GM19324 (cell line): ENCODE results near the gene LRRFIP2.
"Not testable (repeated sequence)": the region's sequence is repeated elsewhere in the genome, so short reads cannot be mapped to it uniquely, and the experiment has no call there.

ENCODE experiments used
- ATAC-seq: cut with Tn5 transposase; IDR thresholded peaks from one replicate; pipeline ENCODE4 v1.9.1; 2021; ENCODE audit warnings: mild to moderate bottlenecking, moderate library complexity; ENCODE audit not compliant: unreplicated experiment, low FRiP score

Gene LRRFIP2, protein sequence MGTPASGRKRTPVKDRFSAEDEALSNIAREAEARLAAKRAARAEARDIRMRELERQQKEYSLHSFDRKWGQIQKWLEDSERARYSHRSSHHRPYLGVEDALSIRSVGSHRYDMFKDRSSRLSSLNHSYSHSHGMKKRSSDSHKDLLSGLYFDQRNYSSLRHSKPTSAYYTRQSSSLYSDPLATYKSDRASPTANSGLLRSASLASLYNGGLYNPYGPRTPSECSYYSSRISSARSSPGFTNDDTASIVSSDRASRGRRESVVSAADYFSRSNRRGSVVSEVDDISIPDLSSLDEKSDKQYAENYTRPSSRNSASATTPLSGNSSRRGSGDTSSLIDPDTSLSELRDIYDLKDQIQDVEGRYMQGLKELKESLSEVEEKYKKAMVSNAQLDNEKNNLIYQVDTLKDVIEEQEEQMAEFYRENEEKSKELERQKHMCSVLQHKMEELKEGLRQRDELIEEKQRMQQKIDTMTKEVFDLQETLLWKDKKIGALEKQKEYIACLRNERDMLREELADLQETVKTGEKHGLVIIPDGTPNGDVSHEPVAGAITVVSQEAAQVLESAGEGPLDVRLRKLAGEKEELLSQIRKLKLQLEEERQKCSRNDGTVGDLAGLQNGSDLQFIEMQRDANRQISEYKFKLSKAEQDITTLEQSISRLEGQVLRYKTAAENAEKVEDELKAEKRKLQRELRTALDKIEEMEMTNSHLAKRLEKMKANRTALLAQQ

DNA sequence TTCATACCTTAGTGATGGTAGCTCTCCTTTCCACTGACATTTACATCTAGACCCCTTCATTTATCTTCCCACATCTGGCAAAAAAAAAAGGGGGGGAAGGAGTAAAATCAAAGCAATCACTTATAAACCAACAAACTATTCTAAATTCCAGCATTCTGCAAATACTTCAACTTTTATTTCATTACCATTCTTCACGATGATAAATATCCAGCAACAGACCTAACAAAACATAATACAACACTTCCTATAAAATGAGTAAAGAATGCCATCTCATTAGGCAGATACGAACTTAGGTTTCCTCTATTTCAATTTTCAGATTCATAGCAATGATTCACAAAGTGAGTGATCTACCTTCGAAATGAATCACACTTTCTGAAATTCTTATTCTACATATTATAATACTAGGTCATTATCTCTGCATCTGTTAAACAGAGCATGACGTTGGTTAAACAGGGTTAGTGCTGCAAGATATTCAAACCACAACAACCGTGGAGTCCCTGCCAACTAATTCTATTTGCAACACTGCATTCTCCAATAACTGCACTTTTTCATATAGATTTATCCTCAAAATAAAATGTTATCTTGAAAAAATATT lies at the start of gene LRRFIP2:
LRRFIP2 (minus strand) TSS at position 51 of the 595 bp plus-strand sequence. CDS start 25,599 bp downstream, outside the sequence.
- ATAC-seq, result no peak

DNA sequence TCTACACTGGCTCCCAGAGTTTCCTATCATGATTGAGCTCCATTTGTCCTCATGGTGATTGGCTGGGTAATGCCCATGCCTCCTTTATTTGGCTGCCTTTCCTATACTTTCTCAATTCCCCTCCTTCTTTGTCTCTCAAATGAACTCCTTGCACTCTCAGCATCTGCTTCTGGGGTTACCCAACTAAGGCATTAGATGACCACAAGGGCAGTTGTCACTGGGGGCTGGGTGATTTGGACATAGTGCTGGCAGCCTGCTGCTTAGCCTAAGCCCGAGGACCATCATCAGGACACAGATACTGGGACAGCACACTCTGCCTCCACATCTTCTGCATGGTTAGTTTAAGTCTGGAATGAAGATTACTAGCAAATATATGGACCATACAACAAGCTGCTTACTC lies 49.2 kb upstream of the LRRFIP2 start:
- no peak for ATAC-seq

DNA sequence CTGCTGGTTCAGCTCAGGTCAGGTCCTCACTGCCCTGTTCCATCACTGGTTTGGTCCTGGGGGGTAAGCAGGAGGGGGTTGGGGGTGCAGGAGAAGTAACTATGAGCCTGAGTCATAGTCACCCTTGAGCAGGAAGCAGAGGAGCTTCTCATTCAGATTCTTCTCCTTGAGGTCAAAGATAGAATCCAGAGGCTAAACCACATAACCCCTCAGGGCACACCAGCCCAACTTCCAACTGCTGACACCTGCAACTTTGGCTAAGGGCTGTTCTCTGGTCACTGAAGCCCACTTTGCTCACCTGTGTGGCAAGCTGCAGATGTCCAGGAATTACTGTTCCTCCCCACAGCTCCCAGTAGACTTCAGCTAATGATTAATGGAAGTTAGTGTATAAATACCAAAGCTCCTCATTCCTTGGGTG lies 48.8 kb upstream of the LRRFIP2 start:
- ATAC-seq, result no peak

DNA sequence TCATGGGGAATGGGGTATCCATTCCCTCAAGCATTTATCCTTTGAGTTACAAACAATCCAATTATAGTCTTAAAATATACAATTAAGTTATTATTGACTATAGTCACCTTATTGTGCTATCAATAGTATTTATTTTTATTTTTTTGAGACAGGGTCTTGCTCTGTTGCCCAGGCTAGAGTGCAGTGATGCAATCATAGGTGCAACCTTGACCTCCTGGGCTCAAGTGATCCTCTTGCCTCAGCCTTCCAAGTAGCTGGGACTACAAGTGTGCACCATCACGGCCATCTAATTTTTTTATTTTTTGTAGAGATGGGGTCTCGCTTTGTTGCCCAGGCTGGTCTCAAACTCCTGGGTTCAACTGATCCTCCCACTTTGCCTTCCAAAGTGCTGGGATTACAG lies 48.2 kb upstream of the LRRFIP2 start:
- not testable (repeated sequence) for ATAC-seq

DNA sequence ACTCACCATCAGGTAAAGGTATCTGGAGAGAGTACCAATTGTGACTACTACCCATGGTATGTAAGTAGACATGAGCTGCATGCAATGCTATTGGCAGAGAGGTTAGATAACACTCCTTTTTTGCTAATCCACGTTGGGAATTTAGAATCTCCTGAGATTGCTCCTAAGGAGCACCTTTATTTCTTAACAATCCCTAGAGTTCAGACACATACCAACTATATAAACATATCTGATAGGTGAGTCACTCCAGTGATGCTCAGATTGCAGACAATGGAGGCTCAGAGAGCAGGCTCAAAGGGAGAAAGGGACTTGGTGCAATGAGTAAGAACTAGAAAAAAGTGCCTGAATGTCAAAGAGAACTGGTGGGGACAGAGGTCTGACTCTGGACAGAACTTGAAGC lies 47.0 kb upstream of the LRRFIP2 start:
- ATAC-seq, result no peak

DNA sequence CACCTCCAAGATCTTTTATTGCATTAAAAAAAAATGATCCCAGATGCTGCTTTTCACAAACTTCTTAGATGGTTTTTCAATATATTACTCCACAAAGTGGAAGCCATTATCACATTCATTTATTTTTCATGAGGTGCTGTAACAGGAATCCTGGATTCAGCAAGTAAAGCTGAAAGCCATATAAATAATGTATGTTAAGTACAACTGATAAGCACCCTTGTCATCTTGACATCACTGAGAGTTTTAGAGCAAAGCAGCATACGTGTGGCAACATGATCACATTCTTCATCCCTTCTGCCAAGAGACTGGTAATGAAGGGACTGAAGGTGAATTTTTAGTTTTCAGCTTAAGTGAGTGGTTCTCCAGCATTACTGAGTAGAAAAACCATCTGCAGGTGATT lies 44.9 kb upstream of the LRRFIP2 start:
- no peak for ATAC-seq

DNA sequence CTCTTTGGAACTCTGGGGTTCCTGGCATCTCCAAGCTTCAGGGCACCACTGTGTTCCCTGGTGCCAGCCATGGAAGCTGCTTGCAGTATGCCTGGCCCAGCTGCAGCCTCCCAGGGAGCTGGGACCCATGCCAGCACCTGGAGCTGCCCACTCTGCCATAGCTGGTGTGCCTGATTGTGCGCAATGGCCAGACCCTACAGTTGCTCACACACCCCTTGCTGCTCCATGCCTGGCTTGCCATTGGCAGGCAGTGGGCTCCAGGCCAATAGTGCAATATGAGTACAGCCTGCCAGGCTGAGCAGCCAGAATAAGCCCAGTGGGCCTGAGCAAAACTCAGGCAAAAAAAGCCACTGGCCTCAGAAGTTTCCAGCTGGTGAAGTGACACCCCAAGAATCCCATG lies 43.8 kb upstream of the LRRFIP2 start:
- ATAC-seq, result no peak

DNA sequence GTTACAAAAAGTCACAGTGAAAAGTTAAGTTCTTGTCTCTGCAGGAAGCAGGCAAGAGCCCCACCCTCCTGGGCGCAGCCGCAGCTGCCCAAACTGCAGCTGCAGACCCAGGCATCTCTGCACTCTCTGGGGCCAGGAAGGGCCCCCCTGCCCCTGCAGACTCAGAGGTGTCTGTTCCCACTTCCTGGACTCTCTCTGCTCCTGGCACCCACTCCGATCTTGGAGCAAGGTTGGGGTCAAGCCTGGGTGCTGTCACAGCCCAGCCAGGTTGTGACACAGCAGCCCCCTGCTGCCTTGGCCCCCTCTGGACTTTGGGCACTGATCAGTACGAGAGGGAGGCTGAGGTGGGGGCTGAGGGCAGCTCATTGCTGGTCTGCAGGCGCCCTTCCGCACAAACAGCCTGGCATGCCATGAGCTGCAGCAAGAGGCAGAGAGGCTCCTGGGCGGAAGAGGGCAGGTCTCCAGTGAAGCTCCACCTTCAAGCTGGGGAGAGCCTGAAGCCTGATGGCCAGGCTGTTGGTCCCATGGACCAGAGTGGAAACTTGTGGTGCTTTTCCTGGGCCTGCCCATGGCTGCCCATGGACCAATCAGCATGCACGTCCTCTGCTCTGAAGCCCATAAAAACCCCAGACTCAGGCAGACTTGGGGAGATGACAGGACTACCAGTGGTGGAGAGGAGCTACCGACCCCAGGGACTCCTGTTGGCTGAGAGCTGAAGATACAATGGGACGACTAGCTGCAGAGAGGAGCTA lies 42.9 kb upstream of the LRRFIP2 start:
- ATAC-seq, result no peak

DNA sequence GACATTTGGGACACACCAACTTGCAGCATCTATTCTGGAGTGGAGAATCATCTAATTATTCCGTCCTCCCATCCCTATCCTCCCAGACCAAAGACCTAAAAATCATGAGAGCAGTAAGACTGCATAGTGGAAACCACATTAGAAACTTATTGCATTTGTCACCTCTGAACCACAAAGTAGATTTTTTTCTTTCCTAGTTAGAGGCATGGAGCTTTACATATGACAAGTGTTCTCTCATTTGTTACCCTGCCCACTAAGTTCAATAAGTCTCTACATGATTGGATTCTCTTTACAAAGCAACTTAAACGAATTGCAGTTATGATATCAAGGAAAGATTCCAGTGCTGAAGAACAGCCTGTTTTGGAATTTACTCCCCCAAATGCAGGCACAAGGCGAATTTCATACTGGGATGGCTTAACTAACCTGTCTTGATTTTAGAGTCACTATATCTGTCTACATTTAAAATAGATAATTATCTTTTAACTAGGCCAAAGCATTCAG lies 42.3 kb upstream of the LRRFIP2 start:
- no peak for ATAC-seq

DNA sequence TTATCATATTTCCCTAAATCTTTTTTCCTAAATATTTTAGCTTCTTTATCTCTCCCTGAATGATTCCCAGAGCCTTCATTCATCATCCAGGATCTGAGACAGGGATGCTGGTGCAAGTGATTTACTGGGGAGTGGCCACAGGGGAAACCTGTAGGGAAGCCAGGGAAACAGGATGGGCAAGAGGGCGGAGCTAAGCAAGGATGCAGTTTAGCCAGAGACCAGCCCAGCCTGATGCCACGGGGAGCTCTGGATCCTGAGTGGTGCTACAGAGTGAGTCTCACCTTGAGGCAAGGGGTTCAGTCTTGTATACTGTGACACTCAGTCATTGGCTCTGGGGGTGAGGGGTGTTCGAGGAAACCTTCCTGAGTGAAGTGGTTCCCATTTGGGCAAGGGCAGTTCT lies 39.7 kb upstream of the LRRFIP2 start:
- ATAC-seq, result no peak

DNA sequence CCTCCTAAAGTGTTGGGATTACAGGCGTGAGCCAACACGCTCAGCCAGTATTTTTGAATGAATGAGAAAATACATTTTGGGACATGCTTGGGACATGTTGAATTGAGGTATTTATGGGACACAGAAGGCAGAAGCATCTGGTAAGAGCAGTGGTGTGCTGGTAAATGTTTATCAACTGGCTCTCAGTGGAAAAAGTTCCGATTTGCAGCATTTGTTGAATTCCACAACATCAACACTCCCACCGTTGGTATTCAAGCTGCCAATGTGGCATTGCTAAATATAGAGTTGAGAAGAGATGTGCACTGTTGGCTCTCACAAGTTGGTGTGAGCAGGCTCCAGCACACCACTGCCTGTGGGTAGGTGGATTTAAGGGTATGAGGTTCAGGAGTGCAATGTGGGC lies 35.8 kb upstream of the LRRFIP2 start:
- ATAC-seq, result no peak

DNA sequence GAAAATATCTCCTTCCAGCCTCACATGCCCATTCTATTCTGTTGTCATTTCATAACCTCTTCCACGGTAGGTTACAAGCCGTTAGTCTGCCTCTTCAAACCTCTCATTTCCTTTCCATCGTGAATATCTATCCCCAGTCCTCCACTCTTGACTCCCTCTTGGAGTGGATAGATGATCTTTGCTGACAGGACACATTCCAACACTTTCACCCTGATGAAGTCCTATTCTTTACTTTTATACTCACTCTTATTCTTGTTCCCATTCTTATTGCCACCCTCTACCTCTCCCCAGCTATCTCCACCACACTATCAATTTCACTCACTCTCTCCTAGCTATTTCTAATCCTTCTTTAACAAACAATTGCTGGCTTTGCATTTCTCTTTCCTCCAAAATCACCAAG lies 34.2 kb upstream of the LRRFIP2 start:
- not testable (repeated sequence) for ATAC-seq

DNA sequence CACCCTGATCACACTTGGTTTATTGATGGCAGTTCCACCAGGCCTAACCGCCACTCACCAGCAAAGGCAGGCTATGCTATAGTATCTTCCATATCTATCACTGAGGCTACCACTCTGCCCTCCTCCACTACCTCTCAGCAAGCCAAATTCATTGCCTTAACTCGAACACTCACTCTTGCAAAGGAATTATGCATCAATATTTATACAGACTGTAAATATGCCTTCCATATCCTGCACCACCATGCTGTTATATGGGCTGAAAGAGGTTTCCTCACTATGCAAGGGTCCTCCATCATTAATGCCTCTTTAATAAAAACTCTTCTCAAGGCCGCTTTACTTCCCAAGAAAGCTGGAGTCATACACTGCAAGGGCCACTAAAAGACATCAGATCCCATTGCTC lies 33.6 kb upstream of the LRRFIP2 start:
- ATAC-seq, result not testable (repeated sequence)

DNA sequence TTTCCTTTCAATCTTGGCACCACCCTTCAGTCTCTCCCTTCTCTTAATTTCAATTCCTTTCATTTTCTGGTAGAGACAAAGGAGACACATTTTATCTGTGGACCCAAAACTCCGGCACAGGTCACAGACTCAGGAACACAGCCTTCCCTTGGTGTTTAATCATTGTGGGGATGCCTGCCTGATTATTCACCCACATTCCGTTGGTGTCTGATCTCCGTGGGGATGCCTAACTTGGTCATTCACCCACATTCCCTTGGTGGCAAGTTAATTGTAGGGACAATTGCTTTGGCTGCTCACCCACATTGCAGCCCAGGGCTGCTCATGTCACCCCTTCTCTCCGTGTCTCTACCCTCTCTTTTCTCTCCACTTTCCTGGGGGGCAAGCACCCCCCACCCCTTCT lies 31.7 kb upstream of the LRRFIP2 start:
- ATAC-seq, result not testable (repeated sequence)

DNA sequence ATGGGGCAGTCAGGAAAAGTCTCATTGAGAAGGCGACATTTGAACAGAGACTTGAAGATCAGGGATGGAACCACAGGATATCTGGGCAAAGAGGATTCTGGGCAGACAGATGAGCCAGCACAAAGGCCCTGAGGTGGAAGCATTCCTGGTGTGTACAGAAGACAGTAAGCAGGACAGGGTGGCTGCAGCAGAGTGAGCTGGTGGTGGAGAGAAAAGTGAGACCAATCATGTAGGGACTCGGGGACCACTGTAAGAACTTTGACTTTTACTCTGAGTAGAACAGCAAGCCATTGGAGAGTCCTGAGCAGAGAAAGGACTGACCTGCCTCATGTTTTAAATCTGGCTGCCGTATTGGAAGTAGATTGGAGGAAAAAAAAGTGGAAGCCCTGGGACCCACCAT lies 29.9 kb upstream of the LRRFIP2 start:
- ATAC-seq, result no peak

DNA sequence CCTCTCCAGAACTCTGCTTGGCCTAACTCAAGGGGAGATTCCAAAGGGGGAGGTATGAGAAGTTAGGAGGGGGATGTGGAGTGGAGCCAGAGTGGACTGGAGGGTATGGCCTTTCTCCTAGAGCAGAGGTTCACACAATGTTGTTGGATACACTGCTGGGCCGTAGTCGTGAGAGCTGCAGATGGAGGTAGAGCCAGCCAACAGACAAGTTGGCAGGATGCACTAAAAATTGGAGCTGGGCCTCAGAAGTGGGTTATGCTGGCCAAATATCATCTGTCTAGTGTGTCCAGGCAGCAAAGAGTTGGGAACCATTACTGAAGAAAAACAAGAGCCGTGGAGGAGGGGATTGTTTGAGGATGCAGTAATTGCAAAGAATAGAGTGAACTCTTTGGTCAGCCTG lies 27.7 kb upstream of the LRRFIP2 start:
- no peak for ATAC-seq

DNA sequence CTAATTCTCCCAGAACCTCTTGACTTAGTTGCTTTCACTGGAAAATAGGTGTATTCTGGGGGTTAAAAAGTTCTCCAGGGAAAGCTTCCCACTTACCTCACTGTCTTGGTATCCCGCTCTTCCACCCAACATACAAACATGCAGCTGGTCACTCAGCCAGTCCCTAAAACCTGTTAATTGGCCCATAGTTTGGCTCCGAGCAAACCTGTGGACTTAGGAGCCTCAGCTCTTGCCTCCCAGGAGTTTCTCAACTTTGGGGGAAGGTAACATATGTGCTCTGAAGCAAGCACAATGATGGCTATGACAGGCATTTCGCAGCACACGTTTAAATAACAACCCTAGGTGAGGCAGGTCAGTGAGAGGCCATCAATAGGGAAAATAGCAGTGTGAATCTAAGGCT lies 25.8 kb upstream of the LRRFIP2 start:
- ATAC-seq, result no peak

DNA sequence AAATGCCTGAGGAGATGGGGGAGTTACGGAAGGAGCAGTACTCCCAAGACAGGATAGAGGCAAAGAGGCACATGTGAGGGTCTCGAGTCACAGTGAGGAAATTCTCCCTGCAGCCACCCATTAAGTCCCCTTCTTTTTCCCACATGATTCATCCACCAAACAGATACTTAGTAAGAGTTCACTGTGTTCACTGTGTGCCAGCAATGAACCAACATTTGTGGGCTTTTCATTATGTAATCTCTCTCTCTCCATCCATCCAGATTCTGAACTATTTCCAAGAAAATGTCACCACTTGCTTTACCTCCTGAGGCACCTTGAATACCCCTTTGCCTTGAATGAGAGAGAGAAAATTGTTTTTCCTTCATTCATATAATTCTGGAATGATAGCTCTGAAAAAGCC lies 24.6 kb upstream of the LRRFIP2 start:
- no peak for ATAC-seq

DNA sequence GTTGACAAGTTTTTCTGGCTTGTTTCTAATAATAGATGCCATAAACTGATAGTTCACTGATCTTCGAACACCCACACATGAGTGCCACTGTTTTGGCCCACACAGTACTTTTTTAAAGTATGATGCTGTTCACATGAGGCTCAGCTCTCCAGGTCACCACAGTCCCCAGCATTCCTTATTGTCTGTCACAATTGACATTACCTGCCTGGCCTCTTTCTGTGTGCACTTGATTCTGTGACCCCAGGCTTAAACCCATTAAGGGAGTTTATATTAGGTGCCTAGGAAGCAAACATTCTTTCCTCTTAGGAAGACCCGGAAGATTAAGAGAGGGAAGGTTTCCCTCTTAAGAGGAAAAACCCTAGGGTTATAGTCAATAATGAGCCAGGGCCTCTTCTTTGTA lies 24.2 kb upstream of the LRRFIP2 start:
- no peak for ATAC-seq

DNA sequence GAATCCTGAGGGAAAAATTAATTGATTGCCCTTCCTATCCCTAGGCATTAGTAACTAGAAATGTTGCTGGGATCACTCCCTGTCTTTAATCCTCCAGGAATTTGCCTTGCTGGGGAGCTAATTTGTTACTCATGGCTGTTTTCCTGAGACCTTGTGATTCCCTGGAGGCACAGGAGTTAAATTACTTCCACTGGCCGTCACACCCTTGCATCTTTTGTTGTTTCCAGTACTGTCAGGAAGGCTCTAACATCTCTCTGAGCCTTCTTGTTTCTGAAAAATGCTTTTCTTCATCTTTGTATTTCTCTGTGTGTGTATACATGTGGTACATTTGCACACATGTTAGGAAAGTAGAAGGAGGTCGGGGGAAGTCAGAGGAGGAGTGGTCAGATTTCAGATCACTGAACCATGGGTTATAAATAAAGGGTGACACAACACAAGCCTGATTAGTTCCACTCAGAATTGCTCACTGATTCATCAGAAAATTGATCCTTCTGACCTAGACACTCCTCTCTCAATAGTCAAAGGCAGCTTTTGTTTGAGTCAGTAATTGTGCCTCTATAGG lies 23.5 kb upstream of the LRRFIP2 start:
- no peak for ATAC-seq
